Uterus (tissue), 2 donors: Measurements from ENCODE around the gene GPR143.

ENCODE experiments used
- POLR2A ChIP-seq, 2 donors: fragments of 450-650 bp; IDR thresholded peaks; one replicate each; pipeline ENCODE4 v1.6.1; 2016; ENCODE audit warnings: antibody characterized with exemption in 2 of 2, mild to moderate bottlenecking in 1 of 2, moderate library complexity in 1 of 2
- TF ChIP-seq, protein P1 (sequence below), 4 experiments: fragments of 200-600 bp in 2 of 4; fragments of 450-650 bp in 2 of 4; sonication (generic) in 2 of 4; IDR thresholded peaks; one replicate each; pipeline ENCODE4 v1.5.1; 2016 to 2019; ENCODE audit warnings: antibody characterized with exemption in 4 of 4, mild to moderate bottlenecking in 2 of 4, moderate library complexity in 1 of 4

DNA sequence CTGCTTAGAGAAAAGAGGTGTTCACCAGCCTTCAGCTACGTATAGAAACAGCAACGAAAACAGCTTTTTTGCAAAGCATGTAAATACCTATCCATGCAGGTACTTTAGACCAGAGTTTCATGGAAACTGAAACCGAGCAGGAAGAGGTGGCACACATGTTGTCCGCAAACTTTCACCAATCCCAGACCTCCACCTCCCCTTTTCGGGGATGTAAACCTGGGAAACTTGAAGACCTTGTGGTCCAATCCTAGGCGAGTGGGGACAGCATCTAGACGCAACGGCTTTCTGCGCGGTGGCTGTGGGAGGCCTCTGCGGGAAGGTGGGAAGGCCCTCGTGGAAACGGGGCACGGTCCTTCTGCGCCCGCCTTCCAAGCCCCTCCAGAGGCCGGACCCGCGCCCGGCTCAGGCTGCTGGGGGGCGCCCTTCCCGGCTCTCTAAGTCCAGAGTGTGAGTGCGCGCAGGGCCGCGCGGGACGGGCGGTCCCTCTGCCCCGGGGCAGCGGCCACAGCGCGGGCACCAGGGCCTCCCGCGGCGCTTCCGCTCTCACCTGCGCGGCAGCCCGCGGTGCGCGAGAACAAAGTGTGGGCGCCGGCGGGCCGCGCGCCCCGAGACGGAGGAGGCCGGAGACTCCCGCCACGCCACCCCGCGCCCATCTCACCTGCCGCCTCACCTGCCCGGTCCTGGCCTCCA lies 19.8 kb upstream of the GPR143 start:
- no peak for TF ChIP-seq POLR2A (IDR thresholded peaks at IDR 0.05)
- TF ChIP-seq, protein P1, sequence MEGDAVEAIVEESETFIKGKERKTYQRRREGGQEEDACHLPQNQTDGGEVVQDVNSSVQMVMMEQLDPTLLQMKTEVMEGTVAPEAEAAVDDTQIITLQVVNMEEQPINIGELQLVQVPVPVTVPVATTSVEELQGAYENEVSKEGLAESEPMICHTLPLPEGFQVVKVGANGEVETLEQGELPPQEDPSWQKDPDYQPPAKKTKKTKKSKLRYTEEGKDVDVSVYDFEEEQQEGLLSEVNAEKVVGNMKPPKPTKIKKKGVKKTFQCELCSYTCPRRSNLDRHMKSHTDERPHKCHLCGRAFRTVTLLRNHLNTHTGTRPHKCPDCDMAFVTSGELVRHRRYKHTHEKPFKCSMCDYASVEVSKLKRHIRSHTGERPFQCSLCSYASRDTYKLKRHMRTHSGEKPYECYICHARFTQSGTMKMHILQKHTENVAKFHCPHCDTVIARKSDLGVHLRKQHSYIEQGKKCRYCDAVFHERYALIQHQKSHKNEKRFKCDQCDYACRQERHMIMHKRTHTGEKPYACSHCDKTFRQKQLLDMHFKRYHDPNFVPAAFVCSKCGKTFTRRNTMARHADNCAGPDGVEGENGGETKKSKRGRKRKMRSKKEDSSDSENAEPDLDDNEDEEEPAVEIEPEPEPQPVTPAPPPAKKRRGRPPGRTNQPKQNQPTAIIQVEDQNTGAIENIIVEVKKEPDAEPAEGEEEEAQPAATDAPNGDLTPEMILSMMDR (IDR thresholded peaks at IDR 0.05): no peak
